IPS-NIHi11 (cell line): ENCODE data around the gene SEMA5A.
A peak's percentile ranks its signal among the peaks of the same experiment; 100 is the strongest.

Source experiments
- DNase-seq: peaks from one replicate; pipeline ENCODE4 v3.0.0; 2012; ENCODE audit warnings: mixed read lengths, low spot score

Gene SEMA5A

GRCh38 chr5:9545136-9545991 lies 511 bp downstream of the SEMA5A start:
- peak; percentile 8 for DNase-seq

GRCh38 chr5:9544502-9545135 lies 1.3 kb downstream of the SEMA5A start:
- peak; percentile 79 for DNase-seq

GRCh38 chr5:9544056-9544455 lies 1.8 kb downstream of the SEMA5A start:
- DNase-seq, result no peak

- no peak for DNase-seq
Observed at GRCh38 chr5:9543311-9543920, 2.5 kb downstream of the SEMA5A start.

DNA sequence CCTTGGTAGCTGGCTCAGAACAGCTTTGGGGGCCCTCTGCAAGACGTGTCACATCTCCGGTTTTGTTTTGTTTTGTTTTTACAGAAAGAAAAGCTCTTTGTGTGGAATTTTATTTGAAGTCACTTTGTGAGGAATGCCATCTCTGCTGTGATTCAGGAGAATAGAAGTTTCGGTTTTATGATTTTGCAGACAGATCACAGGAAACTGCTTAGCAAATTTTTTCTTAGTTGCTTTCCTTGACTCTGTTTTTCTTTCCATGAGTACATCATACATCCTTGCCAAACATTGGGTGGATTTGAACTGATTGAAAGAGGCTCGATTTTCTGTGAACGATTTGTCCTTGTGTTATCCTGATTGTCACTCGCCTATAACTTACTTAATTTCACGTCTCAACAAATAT lies 5.1 kb downstream of the SEMA5A start:
- no peak for DNase-seq

GRCh38 chr5:9538504-9538903 lies 7.4 kb downstream of the SEMA5A start:
- DNase-seq, result no peak

GRCh38 chr5:9537223-9538141 lies 8.4 kb downstream of the SEMA5A start:
- DNase-seq, result no peak

GRCh38 chr5:9536717-9537116 lies 9.2 kb downstream of the SEMA5A start:
- DNase-seq, result no peak

GRCh38 chr5:9534881-9535517 lies 10.9 kb downstream of the SEMA5A start:
- DNase-seq, result no peak

DNA sequence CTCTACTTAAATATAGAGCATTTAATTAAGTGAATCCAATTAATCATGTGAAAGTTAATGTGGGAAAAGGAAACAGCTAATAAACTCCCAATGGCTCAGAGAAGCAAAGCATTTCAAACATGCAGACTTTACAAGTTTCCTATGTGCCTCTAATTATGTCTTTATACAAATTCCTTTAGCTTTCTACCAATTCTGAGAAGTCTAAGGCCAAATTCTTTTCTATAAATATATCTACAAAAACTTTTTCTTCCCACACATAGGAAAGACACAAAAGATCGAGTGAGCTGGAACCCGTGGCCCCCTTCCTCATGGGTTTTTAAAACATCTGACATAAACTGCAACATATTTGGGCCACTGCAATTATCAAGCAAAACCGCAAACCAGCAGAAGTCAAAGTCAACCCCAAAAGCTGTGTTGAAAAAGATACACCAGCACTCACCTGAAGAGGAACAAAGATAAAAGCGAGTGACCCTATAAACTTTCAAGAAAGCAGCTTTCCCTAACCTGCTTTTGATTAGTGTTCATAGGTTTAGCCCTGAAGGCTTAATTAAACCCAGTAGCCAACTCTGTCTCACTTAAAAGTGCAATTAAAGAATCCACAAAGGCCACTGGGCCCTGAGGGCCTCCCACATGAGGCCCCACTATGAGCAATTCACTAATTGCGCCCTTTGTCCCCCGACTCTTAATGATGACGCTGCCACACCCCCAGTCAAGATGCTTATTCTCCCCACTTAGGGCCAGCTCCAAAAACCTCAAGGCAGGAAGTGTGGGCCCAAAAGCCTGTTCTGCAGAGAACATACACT lies 12.1 kb downstream of the SEMA5A start:
- DNase-seq, result no peak

- no peak for DNase-seq
Observed at GRCh38 chr5:9533096-9533495, 12.8 kb downstream of the SEMA5A start.

GRCh38 chr5:9529513-9529912 lies 16.4 kb downstream of the SEMA5A start:
- no peak for DNase-seq

DNA sequence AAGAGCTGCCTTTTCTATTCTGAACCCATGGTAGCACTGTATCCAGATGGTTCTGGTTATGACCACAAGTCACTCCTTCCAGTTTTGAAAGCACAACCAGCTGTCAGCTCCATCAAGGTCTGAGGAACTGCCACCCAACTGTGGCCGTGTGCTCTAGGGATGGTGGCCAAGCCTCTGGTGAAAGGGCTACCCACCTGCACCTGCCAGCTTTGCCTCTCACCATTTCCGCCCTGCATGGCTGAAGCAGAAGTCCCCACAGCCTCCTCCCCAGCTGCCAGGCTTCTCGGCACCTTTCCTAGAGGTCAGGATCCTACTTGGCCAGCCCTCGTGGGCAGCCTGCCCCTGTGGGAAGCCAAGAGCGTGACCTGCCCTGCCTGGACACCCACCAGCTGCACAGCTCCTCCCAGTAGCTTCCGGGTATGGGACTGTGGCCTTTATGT lies 16.8 kb downstream of the SEMA5A start:
- DNase-seq, result no peak

DNA sequence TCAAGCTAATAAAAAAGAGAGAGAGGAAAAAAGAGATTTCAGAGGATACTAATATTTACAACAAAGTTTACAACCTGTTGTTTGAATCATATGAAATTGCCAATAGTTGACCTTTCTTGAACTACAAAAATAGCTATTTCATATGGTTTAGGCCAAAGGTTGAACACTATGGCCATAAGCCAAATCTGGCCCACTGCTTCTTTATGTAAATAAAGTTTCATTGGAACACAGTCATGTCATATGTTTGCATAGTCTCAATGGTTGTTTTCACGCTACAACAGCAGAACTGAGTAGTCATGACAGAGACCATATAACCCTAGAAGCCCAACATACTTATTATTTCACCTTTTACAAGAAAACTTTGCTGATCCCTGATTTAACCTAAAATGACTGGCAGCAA lies 20.9 kb downstream of the SEMA5A start:
- DNase-seq, result no peak

- DNase-seq, result no peak
Observed at GRCh38 chr5:9523090-9523823, 22.6 kb downstream of the SEMA5A start.

GRCh38 chr5:9519537-9519936 lies 26.3 kb downstream of the SEMA5A start:
- DNase-seq, result no peak

GRCh38 chr5:9516591-9516990 lies 29.3 kb downstream of the SEMA5A start:
- DNase-seq, result peak; percentile 37

- DNase-seq, result no peak
Observed at GRCh38 chr5:9515436-9515835, 30.4 kb downstream of the SEMA5A start.

DNA sequence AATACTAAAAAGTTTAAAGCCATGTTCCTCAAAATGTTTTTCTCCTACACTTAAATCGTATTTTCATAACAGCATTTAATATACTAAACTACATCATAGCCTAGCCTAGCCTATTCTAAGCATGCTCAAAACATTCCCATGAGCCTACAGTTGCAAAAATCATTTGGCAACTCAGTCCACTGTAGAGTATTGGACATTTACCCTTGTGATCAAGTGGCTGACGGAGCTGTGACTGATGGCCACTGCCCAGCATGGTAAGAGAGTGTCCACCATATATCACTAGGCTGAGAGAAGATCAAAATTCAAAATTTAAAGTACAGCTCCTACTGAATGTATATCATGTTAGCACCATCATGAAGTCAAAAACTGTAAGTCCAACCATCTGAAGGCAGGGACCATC lies 30.9 kb downstream of the SEMA5A start:
- DNase-seq, result no peak

GRCh38 chr5:9513827-9514226 lies 32.0 kb downstream of the SEMA5A start:
- peak; percentile 14 for DNase-seq
